GM04504 (cell line): ENCODE results near the gene GATA5.

Experiments used
- DNase-seq: peaks from one replicate; pipeline ENCODE4 v3.0.0-alpha.2; 2012; ENCODE audit warnings: low read depth

Gene GATA5

GRCh38 chr20:62416651-62417637, 58.9 kb downstream of the GATA5 start:
- DNase-seq = no peak

- no peak for DNase-seq
These were observed 60.3 kb downstream of the GATA5 start for GRCh38 chr20:62415354-62416111.

DNA sequence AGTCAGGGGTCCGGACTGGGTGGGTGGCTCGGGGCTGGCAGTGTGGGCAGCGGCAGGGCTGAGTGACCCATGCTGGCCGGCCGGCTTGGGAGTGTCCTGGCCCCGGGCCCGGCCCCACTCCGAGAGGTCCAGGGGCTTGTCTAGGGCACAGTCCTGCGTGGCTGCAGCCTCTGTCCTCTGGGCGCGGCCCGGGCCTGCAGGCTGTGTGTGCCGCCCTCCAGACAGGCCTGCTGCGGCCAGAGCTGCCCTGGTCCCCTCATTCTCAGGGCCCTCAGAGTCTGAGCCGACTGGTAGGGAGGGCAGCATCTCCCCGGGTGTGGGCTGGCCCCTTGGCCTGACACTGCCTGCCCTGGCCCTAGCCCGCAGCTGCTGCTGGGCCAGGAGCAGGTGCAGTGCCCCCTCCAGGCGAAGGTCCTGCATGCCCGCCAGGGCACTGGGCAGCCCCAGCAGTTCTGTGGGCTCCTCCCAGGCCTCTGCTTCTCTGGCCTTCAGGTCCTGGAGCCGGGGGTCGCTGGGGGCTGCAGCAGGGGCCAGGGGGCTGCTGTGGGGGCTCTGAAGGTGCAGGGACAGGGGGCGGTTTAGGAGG, 61.8 kb downstream of the GATA5 start:
- no peak for DNase-seq
